ENCODE results near the gene SLC49A3. TPM values are rescaled to one million over a fixed set of nuclear protein-coding genes. Genes with fewer than 3 reads are reported as not detected.
A peak's percentile ranks its signal among the peaks of the same experiment; 100 is the strongest.

The SLC49A3 gene
- total and polyA plus RNA-seq, 2 of the 13 experiments (the other 11 are each of a cell fraction or from before 2014, with no cell fraction given) = 0.07 to 0.17 TPM

- TF ChIP-seq GABPA (IDR thresholded peaks at IDR 0.05; ENCODE audit: low read depth, low read length) (no peak), GABPA (CRISPR knock-in tag; IDR thresholded peaks at IDR 0.05; ENCODE audit: low read depth) (no peak), GATA4 (IDR thresholded peaks at IDR 0.05; ENCODE audit: borderline replicate concordance, low read depth) (no peak), ZNF577 (CRISPR knock-in tag; IDR thresholded peaks at IDR 0.05; ENCODE audit: borderline replicate concordance, low read depth) (no peak), ZNF282 (IDR thresholded peaks at IDR 0.05; ENCODE audit: partially characterized antibody) (no peak), ZNF800 (CRISPR knock-in tag; IDR thresholded peaks at IDR 0.05) (no peak), ZNF597 (CRISPR knock-in tag; IDR thresholded peaks at IDR 0.05) (no peak), THAP8 (CRISPR knock-in tag; IDR thresholded peaks at IDR 0.05; ENCODE audit: borderline replicate concordance) (no peak), RBM39 (IDR thresholded peaks at IDR 0.05; ENCODE audit: low read depth, low read length, poor library complexity, severe bottlenecking) (no peak), TERF1 (CRISPR knock-in tag; IDR thresholded peaks at IDR 0.05) (no peak), ISL2 (CRISPR knock-in tag; IDR thresholded peaks at IDR 0.05) (no peak), ZNF503 (CRISPR knock-in tag; IDR thresholded peaks at IDR 0.05) (no peak), POLR2AphosphoS5 (IDR thresholded peaks at IDR 0.05; ENCODE audit: low read depth, low read length) (peak; percentile 50; the same call in 1 of the 2 replicates), ZNF883 (CRISPR knock-in tag; IDR thresholded peaks at IDR 0.05; ENCODE audit: not compliant biosample characterization) (peak; percentile 44), THAP11 (CRISPR knock-in tag; IDR thresholded peaks at IDR 0.05) (no peak), SP140L (CRISPR knock-in tag; IDR thresholded peaks at IDR 0.05; ENCODE audit: borderline replicate concordance) (no peak), HNF1B (CRISPR knock-in tag; IDR thresholded peaks at IDR 0.05) (no peak)
Observed at GRCh38 chr4:673349-674091, 15.4 kb downstream of the SLC49A3 start (continued).
